Gastrocnemius medialis (tissue), 4 donors: Measurements from ENCODE around the gene IQSEC1. TPM values are rescaled to one million over a fixed set of nuclear protein-coding genes. Genes with fewer than 3 reads are reported as not detected.

ENCODE experiments used
- ATAC-seq, 2 donors: fragments of 150-250 bp; one replicate each; pipeline ENCODE4 v1.9.1; 2016
- DNase-seq, 2 donors: peaks; one replicate each; pipeline ENCODE4 v3.0.0-alpha.2; 2019
- H3K27ac ChIP-seq, 4 donors: fragments of 200-600 bp; sonication (generic); 1 replicate in 1 of 4; 2 replicates in 3 of 4; pipeline ENCODE4 v1.5.1; 2016 to 2018; ENCODE audit warnings: mild to moderate bottlenecking in 2 of 4, moderate library complexity in 1 of 4
- H3K27me3 ChIP-seq, 3 donors: fragments of 200-600 bp; sonication (generic) in 2 of 3; 1 replicate in 1 of 3; 2 replicates in 2 of 3; pipeline versions ENCODE4 v1.5.1 to v1.6.0; 2016 to 2019; ENCODE audit warnings: mild to moderate bottlenecking in 1 of 3, moderate library complexity in 1 of 3
- H3K36me3 ChIP-seq, 2 donors: fragments of 200-600 bp; sonication (generic) in 1 of 2; one replicate each; pipeline ENCODE4 v1.5.1; 2017 to 2018
- H3K4me1 ChIP-seq, 2 donors: fragments of 200-600 bp; sonication (generic) in 1 of 2; one replicate each; pipeline ENCODE4 v1.5.1; 2016 to 2017; ENCODE audit warnings: mild to moderate bottlenecking in 2 of 2
- H3K4me3 ChIP-seq, 4 donors: fragments of 200-600 bp; sonication (generic) in 3 of 4; 1 replicate in 1 of 4; 2 replicates in 3 of 4; pipeline ENCODE4 v1.5.1; 2016 to 2019; ENCODE audit warnings: mild to moderate bottlenecking in 2 of 4
- H3K9me3 ChIP-seq, 3 donors: fragments of 200-600 bp; sonication (generic) in 2 of 3; 1 replicate in 1 of 3; 2 replicates in 2 of 3; pipeline ENCODE4 v1.5.1; 2016 to 2019
- CTCF ChIP-seq, 5 experiments: fragments of 450-650 bp in 3 of 5; fragments of 200-600 bp in 2 of 5; sonication (generic) in 2 of 5; IDR thresholded peaks in 4 of 5; conservative IDR thresholded peaks in 1 of 5; 1 replicate in 4 of 5; 2 replicates in 1 of 5; pipeline ENCODE4 v1.5.1; 2016 to 2019; ENCODE audit warnings: antibody characterized with exemption in 5 of 5, mild to moderate bottlenecking in 3 of 5, moderate library complexity in 3 of 5
- POLR2A ChIP-seq, 2 donors: fragments of 450-650 bp; IDR thresholded peaks; one replicate each; pipeline ENCODE4 v1.6.1; 2017; ENCODE audit warnings: antibody characterized with exemption in 2 of 2, mild to moderate bottlenecking in 2 of 2, moderate library complexity in 2 of 2
- in situ Hi-C, 4 donors: fragments of 200-750 bp; cut with MboI; loops; one replicate each; pipeline versions ENCODE4 v1.15.0 to v1.8.0; 2017; ENCODE audit warnings: low sequenced_read_pairs in 4 of 4
- intact Hi-C: fragments of 100-400 bp; cut with DNase I; formaldehyde crosslinking; loops from one replicate; pipeline ENCODE4 v1.15.1; 2023; ENCODE audit warnings: low total_unique reads
- total RNA-seq, 4 donors: library from RNA; depleted of rRNA; stranded (reverse); fragments of >200 nt; gene quantifications; one replicate each; pipeline versions ENCODE4 v1.1.0 to v1.2.3, GENCODE V29; 2016

IQSEC1 gene
- total RNA-seq, 4 donors from 2014 or later, result 15.2 to 31.3 (median 28.0) TPM

DNA sequence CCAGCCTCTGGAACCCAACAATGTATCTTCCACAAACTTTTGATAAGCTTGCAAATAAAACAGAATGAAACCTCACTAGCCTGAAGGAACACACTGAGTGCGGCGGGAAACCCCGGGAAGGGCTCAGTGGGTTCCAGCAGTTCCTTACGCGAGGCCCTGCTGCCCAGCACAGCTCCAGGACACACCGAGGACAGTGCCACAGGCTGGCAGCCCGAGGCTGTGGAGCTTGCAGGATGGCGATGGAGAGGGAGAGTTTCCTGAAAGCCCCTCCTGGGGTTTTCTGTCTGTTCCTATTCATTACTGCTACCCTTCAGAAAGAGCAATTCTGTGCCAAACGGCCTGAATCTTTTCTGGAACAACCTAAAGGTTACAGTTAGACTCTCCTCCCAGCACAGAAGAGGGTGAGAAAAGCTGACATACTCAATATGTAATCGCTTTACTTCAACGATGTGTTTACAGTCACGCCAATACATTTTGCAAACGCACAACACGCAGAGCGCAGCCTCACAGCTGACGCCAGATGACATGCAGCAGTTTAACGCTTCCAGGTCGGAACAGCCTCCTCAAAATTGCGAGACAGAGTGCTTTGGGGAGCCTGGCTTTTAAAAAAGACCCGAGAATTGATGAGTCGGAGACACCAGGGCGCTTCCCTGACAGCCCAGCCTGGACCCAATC lies 174.8 kb downstream of the IQSEC1 start:
- no peak for TF ChIP-seq POLR2A (IDR thresholded peaks at IDR 0.05)
- TF ChIP-seq CTCF (IDR thresholded peaks at IDR 0.05 in 4 of 5, conservative IDR thresholded peaks at IDR 0.05 in 1 of 5), result no peak
- ATAC-seq (no peak), DNase-seq (no peak)
- H3K9me3 ChIP-seq, result no peaks in the 10 kb centered on the region
- H3K36me3 ChIP-seq, result peaks cover 0 to 13% of the 10 kb centered on the region in 2 donors
- H3K4me3 ChIP-seq, result no peak overlapping the region
- no peak overlapping the region for H3K27ac ChIP-seq
- intact Hi-C loops, result no loop called here
- in situ Hi-C loops, result loop anchor here (10.0 to 25.0 kb wide), 2 partner anchors 86 to 89 kb away; no protein-coding TSS in a partner anchor
- H3K27me3 ChIP-seq, result no peaks in the 10 kb centered on the region
- peaks cover 15 to 21% of the 10 kb centered on the region in 2 donors for H3K4me1 ChIP-seq

GRCh38 chr3:12897381-12898289 lies 175.6 kb downstream of the IQSEC1 start:
- in situ Hi-C loops, result loop anchor here (10.0 to 25.0 kb wide), 2 partner anchors 87 to 90 kb away; no protein-coding TSS in a partner anchor
- ATAC-seq (no peak), DNase-seq (no peak)
- Histone ChIP-seq H3K27ac (no peak overlapping the region), H3K27me3 (no peaks in the 10 kb centered on the region), H3K4me1 (peaks cover 15 to 21% of the 10 kb centered on the region in 2 donors), H3K9me3 (no peaks in the 10 kb centered on the region), H3K36me3 (peaks cover 0 to 13% of the 10 kb centered on the region in 2 donors), H3K4me3 (no peak overlapping the region)
- intact Hi-C loops, result no loop called here
- TF ChIP-seq POLR2A (IDR thresholded peaks at IDR 0.05) (no peak), CTCF (IDR thresholded peaks at IDR 0.05 in 4 of 5, conservative IDR thresholded peaks at IDR 0.05 in 1 of 5) (no peak)

GRCh38 chr3:12896063-12896985 lies 176.9 kb downstream of the IQSEC1 start:
- H3K9me3 ChIP-seq, result no peaks in the 10 kb centered on the region
- no peak overlapping the region for H3K27ac ChIP-seq
- intact Hi-C loops, result no loop called here
- H3K4me3 ChIP-seq, result no peak overlapping the region
- peaks cover 0 to 13% of the 10 kb centered on the region in 2 donors for H3K36me3 ChIP-seq
- in situ Hi-C loops, result loop anchor here (10.0 to 25.0 kb wide), 2 partner anchors 88 to 91 kb away; no protein-coding TSS in a partner anchor
- peak in 1 of 2 donors; percentile 25 for ATAC-seq
- peaks cover 20 to 24% of the 10 kb centered on the region in 2 donors for H3K4me1 ChIP-seq
- no peak for DNase-seq
- no peaks in the 10 kb centered on the region for H3K27me3 ChIP-seq
- TF ChIP-seq CTCF (IDR thresholded peaks at IDR 0.05 in 4 of 5, conservative IDR thresholded peaks at IDR 0.05 in 1 of 5) (no peak), POLR2A (IDR thresholded peaks at IDR 0.05) (no peak)

- Histone ChIP-seq H3K27me3 (no peaks in the 10 kb centered on the region), H3K36me3 (peaks cover 0 to 13% of the 10 kb centered on the region in 2 donors), H3K9me3 (no peaks in the 10 kb centered on the region), H3K27ac (peak overlapping the region in 1 of 4 donors; percentile 8), H3K4me1 (peaks cover 20 to 24% of the 10 kb centered on the region in 2 donors), H3K4me3 (no peak overlapping the region)
- DNase-seq (peak in 1 of 2 donors; percentile 52), ATAC-seq (peak; percentile 70 to 81)
- TF ChIP-seq POLR2A (IDR thresholded peaks at IDR 0.05), result no peak
- no peak for TF ChIP-seq CTCF (IDR thresholded peaks at IDR 0.05 in 4 of 5, conservative IDR thresholded peaks at IDR 0.05 in 1 of 5)
- in situ Hi-C loops (loop anchor here (10.0 to 25.0 kb wide), 2 partner anchors 89 to 92 kb away; no protein-coding TSS in a partner anchor), intact Hi-C loops (no loop called here)
Measured at GRCh38 chr3:12895391-12896062, 177.7 kb downstream of the IQSEC1 start.
